Natural killer cell (primary cell): ENCODE data around the gene DOCK8. TPM values are rescaled to one million over a fixed set of nuclear protein-coding genes. Genes with fewer than 3 reads are reported as not detected.

Source experiments
- ATAC-seq, 3 donors: fragments of 150-1000 bp in 2 of 3; fragments of 200-7000 bp in 1 of 3; cut with Tn5 transposase; 1 replicate in 1 of 3; 2 replicates in 2 of 3; pipeline ENCODE4 v1.10.0; 2021; ENCODE audit warnings: mild to moderate bottlenecking in 2 of 3, moderate library complexity in 2 of 3
- DNase-seq, 2 donors: peaks; one replicate each; pipeline versions ENCODE4 v3.0.0 to v3.0.0-alpha.2; 2013 to 2021; ENCODE audit warnings: mixed read lengths in 1 of 2
- H3K27ac ChIP-seq: one replicate; pipeline ENCODE4 v1.5.1; 2013; ENCODE audit warnings: mild to moderate bottlenecking, low read length
- H3K27me3 ChIP-seq: one replicate; pipeline ENCODE4 v1.6.1; 2013; ENCODE audit warnings: low read length; ENCODE audit not compliant: control insufficient read depth, insufficient read depth
- H3K36me3 ChIP-seq: one replicate; pipeline ENCODE4 v1.6.1; 2013; ENCODE audit warnings: low read length; ENCODE audit not compliant: control insufficient read depth, insufficient read depth
- H3K4me1 ChIP-seq: one replicate; pipeline ENCODE4 v1.6.1; 2013; ENCODE audit warnings: low read length; ENCODE audit not compliant: control insufficient read depth, insufficient read depth
- H3K4me3 ChIP-seq: one replicate; pipeline ENCODE4 v1.5.1; 2013; ENCODE audit warnings: low read length
- H3K9me3 ChIP-seq: one replicate; pipeline ENCODE4 v1.6.1; 2013; ENCODE audit warnings: low read length; ENCODE audit not compliant: control insufficient read depth, insufficient read depth
- H3K27ac Mint-ChIP-seq, 2 donors: one replicate each; pipeline ENCODE4 v1.8.0; 2022; ENCODE audit warnings: mild to moderate bottlenecking in 2 of 2, mixed read lengths in 2 of 2, moderate library complexity in 1 of 2
- H3K27me3 Mint-ChIP-seq, 2 donors: one replicate each; pipeline ENCODE4 v1.8.0; 2022; ENCODE audit warnings: low read depth in 2 of 2, mixed read lengths in 2 of 2
- H3K36me3 Mint-ChIP-seq: one replicate; pipeline ENCODE4 v1.8.0; 2022; ENCODE audit warnings: mixed read lengths
- H3K4me1 Mint-ChIP-seq, 2 donors: one replicate each; pipeline ENCODE4 v1.8.0; 2022; ENCODE audit warnings: mixed read lengths in 2 of 2
- H3K4me3 Mint-ChIP-seq: one replicate; pipeline ENCODE4 v1.8.0; 2022; ENCODE audit warnings: mild to moderate bottlenecking, moderate library complexity, mixed read lengths
- H3K9me3 Mint-ChIP-seq, 2 donors: one replicate each; pipeline ENCODE4 v1.8.0; 2022; ENCODE audit warnings: mixed read lengths in 2 of 2
- WGBS: methylation state at CpG from one replicate; pipeline ENCODE4 v1.1.7; 2013; ENCODE audit warnings: missing lambda C conversion rate; ENCODE audit not compliant: insufficient coverage; 5-methylcytosine and 5-hydroxymethylcytosine counted together
- intact Hi-C: fragments of 100-400 bp; cut with micrococcal nuclease; formaldehyde crosslinking; loops from one replicate; pipeline ENCODE4 v1.14.2; 2022
- total RNA-seq, 4 donors: library from RNA; stranded (reverse); fragments of 120-200 nt in 1 of 4; gene quantifications; one replicate each; pipeline versions ENCODE4 v1.2.3 to v1.2.4, GENCODE V29; 2013 to 2022
- TF ChIP-seq, protein P1 (sequence below): fragments of 200-600 bp; IDR thresholded peaks from one replicate; pipeline ENCODE4 v1.8.0; 2022; ENCODE audit warnings: antibody characterized with exemption

Gene DOCK8
- total RNA-seq, 3 donors from 2014 or later (not counting 1 experiment from before 2014, with no cell fraction given) = 156 to 211 (median 207) TPM

- H3K4me3 ChIP-seq = no peak overlapping the region
- peaks cover 58% of the 10 kb centered on the region for H3K36me3 ChIP-seq
- H3K27ac Mint-ChIP-seq = peak overlapping the region in 1 of 2 donors; percentile 3
- no peaks in the 10 kb centered on the region for H3K9me3 Mint-ChIP-seq
- intact Hi-C loops = no loop called here
- H3K27me3 Mint-ChIP-seq = no peaks in the 10 kb centered on the region
- 73% methylated on average over 8 of the region's 8 CpGs for WGBS
- no peaks in the 10 kb centered on the region for H3K9me3 ChIP-seq
- peaks cover 6% of the 10 kb centered on the region for H3K36me3 Mint-ChIP-seq
- no peak overlapping the region for H3K27ac ChIP-seq
- TF ChIP-seq, protein P1, sequence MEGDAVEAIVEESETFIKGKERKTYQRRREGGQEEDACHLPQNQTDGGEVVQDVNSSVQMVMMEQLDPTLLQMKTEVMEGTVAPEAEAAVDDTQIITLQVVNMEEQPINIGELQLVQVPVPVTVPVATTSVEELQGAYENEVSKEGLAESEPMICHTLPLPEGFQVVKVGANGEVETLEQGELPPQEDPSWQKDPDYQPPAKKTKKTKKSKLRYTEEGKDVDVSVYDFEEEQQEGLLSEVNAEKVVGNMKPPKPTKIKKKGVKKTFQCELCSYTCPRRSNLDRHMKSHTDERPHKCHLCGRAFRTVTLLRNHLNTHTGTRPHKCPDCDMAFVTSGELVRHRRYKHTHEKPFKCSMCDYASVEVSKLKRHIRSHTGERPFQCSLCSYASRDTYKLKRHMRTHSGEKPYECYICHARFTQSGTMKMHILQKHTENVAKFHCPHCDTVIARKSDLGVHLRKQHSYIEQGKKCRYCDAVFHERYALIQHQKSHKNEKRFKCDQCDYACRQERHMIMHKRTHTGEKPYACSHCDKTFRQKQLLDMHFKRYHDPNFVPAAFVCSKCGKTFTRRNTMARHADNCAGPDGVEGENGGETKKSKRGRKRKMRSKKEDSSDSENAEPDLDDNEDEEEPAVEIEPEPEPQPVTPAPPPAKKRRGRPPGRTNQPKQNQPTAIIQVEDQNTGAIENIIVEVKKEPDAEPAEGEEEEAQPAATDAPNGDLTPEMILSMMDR = no peak
- no peaks in the 10 kb centered on the region for H3K4me1 ChIP-seq
- DNase-seq (no peak), ATAC-seq (no peak)
- no peak overlapping the region for H3K4me3 Mint-ChIP-seq
- no peaks in the 10 kb centered on the region for H3K27me3 ChIP-seq
- H3K4me1 Mint-ChIP-seq = peaks cover 33 to 46% of the 10 kb centered on the region in 2 donors
These were observed 139.8 kb downstream of the DOCK8 start for GRCh38 chr9:354453-354852.

GRCh38 chr9:357560-357959 lies 142.9 kb downstream of the DOCK8 start:
- Mint-ChIP-seq H3K4me3 (no peak overlapping the region), H3K27ac (peak overlapping the region; percentile 3 to 59), H3K36me3 (peaks cover 6% of the 10 kb centered on the region), H3K9me3 (no peaks in the 10 kb centered on the region), H3K4me1 (peaks cover 20 to 29% of the 10 kb centered on the region in 2 donors), H3K27me3 (no peaks in the 10 kb centered on the region)
- TF ChIP-seq, protein P1 = no peak
- H3K4me3 ChIP-seq = no peak overlapping the region
- no peaks in the 10 kb centered on the region for H3K9me3 ChIP-seq
- H3K36me3 ChIP-seq = peaks cover 55% of the 10 kb centered on the region
- intact Hi-C loops = no loop called here
- DNase-seq (no peak), ATAC-seq (no peak)
- 84% methylated on average over 4 of the region's 4 CpGs for WGBS
- no peak overlapping the region for H3K27ac ChIP-seq
- H3K27me3 ChIP-seq = no peaks in the 10 kb centered on the region
- no peaks in the 10 kb centered on the region for H3K4me1 ChIP-seq

DNA sequence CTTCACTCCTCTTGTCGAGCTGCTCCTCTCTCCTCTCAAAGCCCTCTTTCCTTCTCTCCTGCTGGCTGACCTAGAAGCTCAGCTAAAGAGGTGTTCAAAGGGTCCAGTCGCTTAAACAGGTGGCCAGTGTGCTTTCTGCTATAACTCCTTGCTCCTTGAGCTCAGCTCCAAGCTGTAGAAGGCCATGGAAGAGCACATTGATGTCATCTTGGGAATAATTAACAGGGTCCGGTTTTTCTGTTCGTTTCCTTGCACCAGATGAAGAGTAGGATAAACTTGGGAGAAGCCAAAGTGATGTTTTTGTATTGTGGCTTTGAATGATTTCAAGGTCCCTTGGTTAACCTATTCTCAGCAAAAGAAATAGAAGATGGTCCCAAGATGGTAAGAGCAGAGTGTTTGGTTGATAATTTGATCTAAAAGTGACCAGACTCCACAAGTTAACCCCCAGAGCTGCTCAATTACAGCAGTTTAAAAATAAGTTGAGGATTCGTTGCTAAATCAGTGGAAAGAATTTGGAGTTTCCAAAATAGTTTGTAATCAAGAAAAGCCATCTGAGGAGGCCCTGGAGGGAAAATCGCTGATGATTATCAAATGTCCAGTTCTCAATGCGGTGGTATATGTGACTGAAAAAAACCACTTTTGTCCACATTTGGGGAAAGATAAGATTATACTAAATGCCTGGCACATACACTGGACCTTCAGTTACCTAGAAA lies 148.1 kb downstream of the DOCK8 start:
- Histone ChIP-seq H3K27me3 (no peaks in the 10 kb centered on the region), H3K36me3 (peaks cover 72% of the 10 kb centered on the region), H3K4me1 (no peaks in the 10 kb centered on the region), H3K9me3 (no peaks in the 10 kb centered on the region), H3K4me3 (no peak overlapping the region), H3K27ac (no peak overlapping the region)
- no peak overlapping the region for H3K4me3 Mint-ChIP-seq
- intact Hi-C loops = no loop called here
- peak overlapping the region in 1 of 2 donors; percentile 68 for H3K27ac Mint-ChIP-seq
- 88% methylated on average over 7 of the region's 7 CpGs for WGBS
- TF ChIP-seq, protein P1 = no peak
- no peaks in the 10 kb centered on the region for H3K9me3 Mint-ChIP-seq
- H3K4me1 Mint-ChIP-seq = peaks cover 4 to 20% of the 10 kb centered on the region in 2 donors
- no peaks in the 10 kb centered on the region for H3K27me3 Mint-ChIP-seq
- DNase-seq (no peak), ATAC-seq (no peak)
- peaks cover 8% of the 10 kb centered on the region for H3K36me3 Mint-ChIP-seq

DNA sequence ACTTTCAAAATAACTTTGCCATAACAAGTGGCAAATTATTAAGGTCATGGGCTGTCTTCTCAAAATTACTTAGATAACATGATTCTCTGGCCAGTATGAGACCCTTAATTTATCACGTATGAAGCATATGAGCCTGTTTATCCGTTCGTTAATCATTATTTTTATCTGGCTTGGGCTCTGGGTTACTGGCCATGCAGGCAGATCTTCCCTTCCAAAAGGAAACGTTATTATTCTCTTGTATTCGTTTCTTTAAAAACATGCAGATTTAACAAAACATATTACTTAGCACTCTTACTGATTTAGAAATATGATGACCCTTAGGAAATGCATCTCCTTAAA lies 148.6 kb downstream of the DOCK8 start:
- no peaks in the 10 kb centered on the region for H3K9me3 ChIP-seq
- no peak overlapping the region for H3K27ac ChIP-seq
- Mint-ChIP-seq H3K27ac (peak overlapping the region in 1 of 2 donors; percentile 51), H3K4me3 (no peak overlapping the region), H3K27me3 (no peaks in the 10 kb centered on the region), H3K9me3 (no peaks in the 10 kb centered on the region), H3K4me1 (peaks cover 4 to 20% of the 10 kb centered on the region in 2 donors), H3K36me3 (peaks cover 8% of the 10 kb centered on the region)
- H3K4me1 ChIP-seq = no peaks in the 10 kb centered on the region
- DNase-seq = no peak
- no peaks in the 10 kb centered on the region for H3K27me3 ChIP-seq
- ATAC-seq = no peak
- peaks cover 74% of the 10 kb centered on the region for H3K36me3 ChIP-seq
- H3K4me3 ChIP-seq = no peak overlapping the region
- TF ChIP-seq, protein P1 = no peak
- 86% methylated on average over 5 of the region's 5 CpGs for WGBS
- intact Hi-C loops = no loop called here
